SK-N-SH treated with all-trans-retinoic acid at 6 μM for 48 hours (cell line): ENCODE data around the gene OR10A6.

Experiments
- ARNTL ChIP-seq: fragments of 450-650 bp; formaldehyde crosslinking; IDR thresholded peaks from 2 replicates; pipeline ENCODE4 v1.5.0; 2020; ENCODE audit warnings: low read depth, mild to moderate bottlenecking, moderate library complexity, borderline replicate concordance
- CSDC2 ChIP-seq: fragments of 250-450 bp; sonication (Bioruptor Pico); IDR thresholded peaks from 2 replicates; pipeline ENCODE4 v1.5.0; 2020; ENCODE audit warnings: mild to moderate bottlenecking, moderate library complexity
- GLIS3 ChIP-seq: fragments of 250-450 bp; sonication (Bioruptor Pico); IDR thresholded peaks from 2 replicates; pipeline ENCODE4 v1.5.0; 2020; ENCODE audit warnings: mild to moderate bottlenecking, moderate library complexity
- RARB ChIP-seq: fragments of 250-450 bp; sonication (Bioruptor Pico); IDR thresholded peaks from 2 replicates; pipeline ENCODE4 v1.8.0; 2021; ENCODE audit warnings: mild to moderate bottlenecking, moderate library complexity
- TCF4 ChIP-seq: fragments of 250-450 bp; sonication (Bioruptor Pico); IDR thresholded peaks from 2 replicates; pipeline ENCODE4 v1.8.0; 2021; ENCODE audit warnings: mild to moderate bottlenecking, moderate library complexity, borderline replicate concordance
- TOX ChIP-seq: fragments of 250-450 bp; sonication (Bioruptor Pico); IDR thresholded peaks from 2 replicates; pipeline ENCODE4 v1.8.0; 2021; ENCODE audit warnings: mild to moderate bottlenecking, moderate library complexity, borderline replicate concordance
- ZC3H10 ChIP-seq: fragments of 250-450 bp; sonication (Bioruptor Pico); IDR thresholded peaks from 2 replicates; pipeline ENCODE4 v1.5.1; 2021; ENCODE audit warnings: mild to moderate bottlenecking, moderate library complexity
- ZFP3 ChIP-seq: fragments of 250-450 bp; sonication (Bioruptor Pico); IDR thresholded peaks from 2 replicates; pipeline ENCODE4 v1.5.0; 2020; ENCODE audit warnings: mild to moderate bottlenecking, moderate library complexity
- ZFP30 ChIP-seq: fragments of 450-650 bp; formaldehyde crosslinking; IDR thresholded peaks from 2 replicates; pipeline ENCODE4 v1.5.0; 2022; ENCODE audit warnings: mild to moderate bottlenecking, moderate library complexity
- ZNF8 ChIP-seq: fragments of 450-650 bp; formaldehyde crosslinking; IDR thresholded peaks from 2 replicates; pipeline ENCODE4 v1.5.0; 2020; ENCODE audit warnings: mild to moderate bottlenecking, moderate library complexity
- TF ChIP-seq, protein P1 (sequence below): fragments of 250-450 bp; sonication (Bioruptor Pico); IDR thresholded peaks from 2 replicates; pipeline ENCODE4 v1.5.1; 2021; ENCODE audit warnings: mild to moderate bottlenecking, moderate library complexity

DNA sequence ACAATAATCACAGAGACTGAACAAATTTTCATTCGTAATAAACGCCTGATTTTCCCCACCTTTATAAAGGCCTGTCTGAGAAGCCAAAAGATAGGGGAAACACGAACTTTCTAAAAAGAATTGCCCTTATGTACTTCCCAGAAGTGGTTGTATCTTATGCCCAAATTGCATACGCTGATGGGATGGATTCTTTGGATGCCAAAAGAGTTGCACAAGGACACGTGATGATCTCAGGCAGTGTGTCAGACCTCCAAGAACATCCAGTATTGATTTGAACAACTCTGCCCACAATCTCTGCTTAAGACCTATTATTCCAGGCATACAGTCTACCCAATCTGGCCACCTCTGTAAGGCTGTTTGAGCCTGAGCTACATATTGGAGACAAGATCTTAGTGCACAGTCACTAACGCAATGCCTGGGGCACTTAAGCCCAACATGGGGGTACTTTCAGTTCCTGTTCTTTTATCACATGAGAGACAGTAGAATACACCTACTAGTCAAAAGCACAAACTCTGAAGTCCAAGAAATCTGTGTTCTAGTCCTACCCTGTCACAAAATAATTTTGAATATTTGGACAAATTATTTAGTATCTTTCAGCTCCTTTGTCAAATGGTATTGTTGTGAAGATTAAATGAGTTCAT lies 38.9 kb downstream of the OR10A6 start:
- no peak for TF ChIP-seq ARNTL (CRISPR knock-in tag)
- no peak for TF ChIP-seq CSDC2 (CRISPR knock-in tag)
- TF ChIP-seq TCF4: no peak
- TF ChIP-seq ZC3H10: no peak
- no peak for TF ChIP-seq ZFP30 (CRISPR knock-in tag)
- no peak for TF ChIP-seq ZNF8 (CRISPR knock-in tag)
- no peak for TF ChIP-seq GLIS3 (CRISPR knock-in tag)
- no peak for TF ChIP-seq ZFP3 (CRISPR knock-in tag)
- no peak for TF ChIP-seq RARB
- TF ChIP-seq, protein P1, sequence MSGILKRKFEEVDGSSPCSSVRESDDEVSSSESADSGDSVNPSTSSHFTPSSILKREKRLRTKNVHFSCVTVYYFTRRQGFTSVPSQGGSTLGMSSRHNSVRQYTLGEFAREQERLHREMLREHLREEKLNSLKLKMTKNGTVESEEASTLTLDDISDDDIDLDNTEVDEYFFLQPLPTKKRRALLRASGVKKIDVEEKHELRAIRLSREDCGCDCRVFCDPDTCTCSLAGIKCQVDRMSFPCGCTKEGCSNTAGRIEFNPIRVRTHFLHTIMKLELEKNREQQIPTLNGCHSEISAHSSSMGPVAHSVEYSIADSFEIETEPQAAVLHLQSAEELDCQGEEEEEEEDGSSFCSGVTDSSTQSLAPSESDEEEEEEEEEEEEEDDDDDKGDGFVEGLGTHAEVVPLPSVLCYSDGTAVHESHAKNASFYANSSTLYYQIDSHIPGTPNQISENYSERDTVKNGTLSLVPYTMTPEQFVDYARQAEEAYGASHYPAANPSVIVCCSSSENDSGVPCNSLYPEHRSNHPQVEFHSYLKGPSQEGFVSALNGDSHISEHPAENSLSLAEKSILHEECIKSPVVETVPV (CRISPR knock-in tag): no peak
- TF ChIP-seq TOX (CRISPR knock-in tag): no peak
